Osteoblast (primary cell): ENCODE data around the gene DIAPH2. TPM values are rescaled to one million over a fixed set of nuclear protein-coding genes. Genes with fewer than 3 reads are reported as not detected.
"Not testable (repeated sequence)": the region's sequence is repeated elsewhere in the genome, so short reads cannot be mapped to it uniquely, and the experiment has no call there.

Source experiments
- DNase-seq: peaks from one replicate; pipeline ENCODE4 v3.0.0; 2011; ENCODE audit warnings: low spot score, mixed read lengths; ENCODE audit not compliant: insufficient read length; ENCODE audit errors: missing footprints
- H2AFZ ChIP-seq: 2 replicates; pipeline ENCODE4 v1.6.0; 2011; ENCODE audit warnings: mild to moderate bottlenecking, low read length
- H3K27ac ChIP-seq: 2 replicates; pipeline ENCODE4 v1.5.1; 2011; ENCODE audit warnings: mild to moderate bottlenecking, low read depth, low read length, moderate library complexity
- H3K27me3 ChIP-seq: 2 replicates; pipeline ENCODE4 v1.6.0; 2012; ENCODE audit warnings: mild to moderate bottlenecking, control low read depth, inconsistent platforms, low read length, moderate library complexity; ENCODE audit not compliant: insufficient read depth
- H3K36me3 ChIP-seq: 2 replicates; pipeline ENCODE4 v1.5.1; 2011; ENCODE audit warnings: mild to moderate bottlenecking, low read length, control low read depth, moderate library complexity; ENCODE audit not compliant: insufficient read depth
- H3K4me1 ChIP-seq: 2 replicates; pipeline ENCODE4 v1.5.1; 2011; ENCODE audit warnings: mild to moderate bottlenecking, low read length, control low read depth, moderate library complexity; ENCODE audit not compliant: insufficient read depth
- H3K4me2 ChIP-seq: 2 replicates; pipeline ENCODE4 v1.6.0; 2011; ENCODE audit warnings: mild to moderate bottlenecking, low read length; ENCODE audit not compliant: insufficient read depth
- H3K4me3 ChIP-seq: fragments of 200-600 bp; sonication (generic); 3 replicates; pipeline ENCODE4 v1.5.1; 2012; ENCODE audit warnings: mild to moderate bottlenecking, low read length, inconsistent platforms; ENCODE audit not compliant: insufficient read depth
- H3K79me2 ChIP-seq: 2 replicates; pipeline ENCODE4 v1.6.0; 2012; ENCODE audit warnings: mild to moderate bottlenecking, low read length, control low read depth, inconsistent platforms; ENCODE audit not compliant: insufficient read depth
- H3K9me3 ChIP-seq: 2 replicates; pipeline ENCODE4 v1.5.1; 2011; ENCODE audit warnings: low read depth, low read length, control low read depth
- H4K20me1 ChIP-seq: 2 replicates; pipeline ENCODE4 v1.6.0; 2012; ENCODE audit warnings: mild to moderate bottlenecking, low read length, control low read depth; ENCODE audit not compliant: insufficient read depth
- CTCF ChIP-seq: IDR thresholded peaks from 2 replicates; pipeline ENCODE4 v1.5.1; 2011; ENCODE audit warnings: mild to moderate bottlenecking, low read depth, low read length, moderate library complexity; ENCODE audit errors: extremely low read depth
- total RNA-seq: library from RNA; depleted of rRNA; stranded (reverse); fragments of >200 nt; gene quantifications from 2 replicates; pipeline ENCODE4 v1.2.3, GENCODE V29; 2012

Gene DIAPH2
- total RNA-seq, 1 donor: 21.0 TPM

GRCh38 chrX:96843566-96843965 lies 158.9 kb downstream of the DIAPH2 start:
- no peak overlapping the region for H3K4me3 ChIP-seq
- no peak for DNase-seq
- H3K27ac ChIP-seq: no peak overlapping the region
- no peaks in the 10 kb centered on the region for H3K27me3 ChIP-seq
- no peaks in the 10 kb centered on the region for H3K4me1 ChIP-seq
- H2AFZ ChIP-seq: no peak overlapping the region
- no peaks in the 10 kb centered on the region for H3K9me3 ChIP-seq
- no peak overlapping the region for H3K4me2 ChIP-seq
- no peaks in the 10 kb centered on the region for H3K79me2 ChIP-seq
- H3K36me3 ChIP-seq: no peaks in the 10 kb centered on the region
- H4K20me1 ChIP-seq: no peaks in the 10 kb centered on the region
- peak; percentile 21 for TF ChIP-seq CTCF

- no peak for DNase-seq
These were observed 162.2 kb downstream of the DIAPH2 start for GRCh38 chrX:96846841-96847240.

GRCh38 chrX:96859422-96859821 lies 174.8 kb downstream of the DIAPH2 start:
- H3K9me3 ChIP-seq, H3K4me1 ChIP-seq, H3K36me3 ChIP-seq, H4K20me1 ChIP-seq, DNase-seq, H3K4me2 ChIP-seq, H2AFZ ChIP-seq, H3K27me3 ChIP-seq, H3K4me3 ChIP-seq, H3K79me2 ChIP-seq, H3K27ac ChIP-seq: not testable (repeated sequence)

More at GRCh38 chrX:96846841-96847240, 162.2 kb downstream of the DIAPH2 start:
- Histone ChIP-seq H3K4me2 (no peak overlapping the region), H3K27ac (no peak overlapping the region), H3K27me3 (no peaks in the 10 kb centered on the region), H4K20me1 (no peaks in the 10 kb centered on the region), H3K36me3 (no peaks in the 10 kb centered on the region), H3K9me3 (no peaks in the 10 kb centered on the region), H3K4me1 (no peaks in the 10 kb centered on the region), H3K79me2 (no peaks in the 10 kb centered on the region), H2AFZ (no peak overlapping the region), H3K4me3 (no peak overlapping the region)
- TF ChIP-seq CTCF: no peak

- no peak overlapping the region for H3K27ac ChIP-seq
- H3K79me2 ChIP-seq: no peaks in the 10 kb centered on the region
- no peak overlapping the region for H3K4me3 ChIP-seq
- TF ChIP-seq CTCF: no peak
- no peak for DNase-seq
- H3K27me3 ChIP-seq: no peaks in the 10 kb centered on the region
- H3K4me2 ChIP-seq: no peak overlapping the region
- no peaks in the 10 kb centered on the region for H3K4me1 ChIP-seq
- H3K36me3 ChIP-seq: no peaks in the 10 kb centered on the region
- H3K9me3 ChIP-seq: no peaks in the 10 kb centered on the region
- no peak overlapping the region for H2AFZ ChIP-seq
- H4K20me1 ChIP-seq: no peaks in the 10 kb centered on the region
These were observed 176.6 kb downstream of the DIAPH2 start for GRCh38 chrX:96861218-96861617.
